ENCODE measurements around the gene CTU1. TPM values are rescaled to one million over a fixed set of nuclear protein-coding genes. Genes with fewer than 3 reads are reported as not detected.

CTU1 gene
- total and polyA plus RNA-seq, 10 of the 15 experiments (the other 5 are each of a cell fraction or from before 2014, with no cell fraction given): 0.02 to 10.5 (median 3.0) TPM; not detected in 1

GRCh38 chr19:51123381-51123800 lies 15.2 kb upstream of the CTU1 start (continued):
- peak; percentile 50; the same call in 1 of the 2 replicates for TF ChIP-seq SPI1 (IDR thresholded peaks at IDR 0.05; ENCODE audit: borderline replicate concordance, insufficient read depth, low read depth, low read length)

GRCh38 chr19:51122112-51122981 lies 14.1 kb upstream of the CTU1 start:
- ATAC-seq: no peak
- no peak for FAIRE-seq
- no peak overlapping the region for H2AFZ ChIP-seq (ENCODE audit: control insufficient read depth, low read depth, low read length)
- no peak overlapping the region for H3K4me2 ChIP-seq (ENCODE audit: control insufficient read depth, insufficient read depth)
- H3K9ac ChIP-seq (ENCODE audit: control insufficient read depth, insufficient read depth, low read length): no peak overlapping the region
- ChIA-PET RAD21 (ENCODE audit: unreplicated experiment) (no interaction called here), POLR2A (no interaction called here), CTCF (no interaction called here), SMC1A (ENCODE audit: uncharacterized antibody, unreplicated experiment) (no interaction called here)
- H3K4me1 ChIP-seq (ENCODE audit: control insufficient read depth, insufficient read depth, low read length): no peaks in the 10 kb centered on the region; the same call in 1 of the 2 replicates
- no peak for DNase-seq (ENCODE audit: low read depth, low spot score)
- no peaks in the 10 kb centered on the region for H3K36me3 ChIP-seq (ENCODE audit: control insufficient read depth in 2 of 2, insufficient read depth in 2 of 2, low read length in 1 of 2)
- peaks cover 0 to 3% of the 10 kb centered on the region in 2 experiments; a peak in 2 of 4 replicates for H3K27me3 ChIP-seq (replicated peaks in 1 of 2; ENCODE audit: control insufficient read depth in 2 of 2, insufficient read depth in 2 of 2, low read length in 1 of 2)
- H4K20me1 ChIP-seq (ENCODE audit: control insufficient read depth, insufficient read depth): no peaks in the 10 kb centered on the region
- in situ Hi-C loops (cut with MboI): no loop called here
- intact Hi-C loops (cut with micrococcal nuclease; ENCODE audit: unreplicated experiment): no loop called here
- 52% methylated on average over 22 of the region's 22 CpGs for WGBS (ENCODE audit: insufficient coverage, insufficient replicate concordance, low lambda C conversion rate, missing lambda C conversion rate)
- TF ChIP-seq MLLT1 (IDR thresholded peaks at IDR 0.05) (no peak), POLR2A (IDR thresholded peaks at IDR 0.05; ENCODE audit: low read depth, low read length) (no peak), YBX1 (IDR thresholded peaks at IDR 0.05) (no peak), NR2C2 (IDR thresholded peaks at IDR 0.05; ENCODE audit: borderline replicate concordance, control insufficient read depth, insufficient read length, low read depth) (no peak), MTA3 (IDR thresholded peaks at IDR 0.05; ENCODE audit: borderline replicate concordance, low read length) (no peak), USF1 (IDR thresholded peaks at IDR 0.05; ENCODE audit: borderline replicate concordance, extremely low read length, insufficient read depth, low read depth, low read length) (no peak), RCOR1 (conservative IDR thresholded peaks at IDR 0.05; ENCODE audit: low read depth, low read length) (no peak), RELA (IDR thresholded peaks at IDR 0.05; ENCODE audit: borderline replicate concordance, partially characterized antibody) (no peak), SMC3 (IDR thresholded peaks at IDR 0.05; ENCODE audit: borderline replicate concordance, low read length) (no peak), DPF2 (IDR thresholded peaks at IDR 0.05) (no peak)
- no peak overlapping the region for H3K27ac ChIP-seq (ENCODE audit: control insufficient read depth, insufficient read depth)
- H3K79me2 ChIP-seq (ENCODE audit: control insufficient read depth, insufficient read depth, low read length): no peaks in the 10 kb centered on the region
- no peaks in the 10 kb centered on the region for H3K9me3 ChIP-seq (replicated peaks; ENCODE audit: control insufficient read depth, insufficient read depth, low read length)
- no TSS peak for BruUV-seq (replicated peaks)
- H3K4me3 ChIP-seq: no peak overlapping the region

All from GM12878 (cell line).